ENCODE results near the gene SLC47A2.

DNA sequence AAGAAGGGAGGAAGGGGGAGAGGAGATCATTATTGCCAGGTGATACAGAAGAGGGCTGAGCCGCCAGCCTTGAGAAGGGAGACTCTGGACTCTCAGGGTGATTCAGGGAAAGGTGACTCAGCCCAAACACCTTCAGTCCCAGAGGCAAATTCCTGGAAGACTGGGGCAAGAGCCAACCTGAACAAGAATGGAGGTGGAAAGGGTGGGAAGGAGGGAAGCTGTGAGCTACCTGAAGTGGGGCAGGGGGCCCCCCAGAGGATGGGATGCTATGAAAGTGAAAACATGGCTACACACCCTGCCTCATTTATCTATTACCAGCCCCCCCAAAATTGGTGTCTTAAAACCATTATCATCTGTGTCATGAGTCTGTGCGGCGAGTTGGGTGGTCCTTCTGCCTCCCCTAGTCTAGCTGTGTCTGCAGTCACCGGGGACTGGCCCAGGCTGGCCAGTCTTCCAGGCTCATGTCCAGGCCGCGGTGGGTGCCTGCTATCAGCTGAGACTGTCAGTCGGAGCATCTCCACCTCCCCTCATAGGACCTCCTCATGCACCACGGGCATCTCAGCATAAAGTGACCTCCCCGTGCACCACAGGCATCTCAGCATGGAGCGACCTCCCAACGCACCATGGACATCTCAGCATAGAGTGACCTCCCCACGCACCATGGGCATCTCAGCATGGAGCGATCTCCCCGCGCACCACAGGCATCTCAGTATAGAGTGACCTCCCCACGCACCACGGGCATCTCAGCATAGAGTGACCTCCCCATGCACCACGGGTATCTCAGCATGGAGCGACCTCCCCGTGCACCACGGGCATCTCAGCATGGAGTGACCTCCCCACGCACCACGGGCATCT, 3.2 kb upstream of the SLC47A2 start:
- TF ChIP-seq CTCF (IDR thresholded peaks at IDR 0.05; ENCODE audit: low read depth, low read length) (no peak), EZH2phosphoT487 (IDR thresholded peaks at IDR 0.05; ENCODE audit: low read depth) (no peak)
